ENCODE results near the gene KHDC4. TPM values are rescaled to one million over a fixed set of nuclear protein-coding genes. Genes with fewer than 3 reads are reported as not detected.

Gene KHDC4
- total and polyA plus RNA-seq, 2 of the 13 experiments (the other 11 are each of a cell fraction or from before 2014, with no cell fraction given): 33.5 to 92.0 TPM

DNA sequence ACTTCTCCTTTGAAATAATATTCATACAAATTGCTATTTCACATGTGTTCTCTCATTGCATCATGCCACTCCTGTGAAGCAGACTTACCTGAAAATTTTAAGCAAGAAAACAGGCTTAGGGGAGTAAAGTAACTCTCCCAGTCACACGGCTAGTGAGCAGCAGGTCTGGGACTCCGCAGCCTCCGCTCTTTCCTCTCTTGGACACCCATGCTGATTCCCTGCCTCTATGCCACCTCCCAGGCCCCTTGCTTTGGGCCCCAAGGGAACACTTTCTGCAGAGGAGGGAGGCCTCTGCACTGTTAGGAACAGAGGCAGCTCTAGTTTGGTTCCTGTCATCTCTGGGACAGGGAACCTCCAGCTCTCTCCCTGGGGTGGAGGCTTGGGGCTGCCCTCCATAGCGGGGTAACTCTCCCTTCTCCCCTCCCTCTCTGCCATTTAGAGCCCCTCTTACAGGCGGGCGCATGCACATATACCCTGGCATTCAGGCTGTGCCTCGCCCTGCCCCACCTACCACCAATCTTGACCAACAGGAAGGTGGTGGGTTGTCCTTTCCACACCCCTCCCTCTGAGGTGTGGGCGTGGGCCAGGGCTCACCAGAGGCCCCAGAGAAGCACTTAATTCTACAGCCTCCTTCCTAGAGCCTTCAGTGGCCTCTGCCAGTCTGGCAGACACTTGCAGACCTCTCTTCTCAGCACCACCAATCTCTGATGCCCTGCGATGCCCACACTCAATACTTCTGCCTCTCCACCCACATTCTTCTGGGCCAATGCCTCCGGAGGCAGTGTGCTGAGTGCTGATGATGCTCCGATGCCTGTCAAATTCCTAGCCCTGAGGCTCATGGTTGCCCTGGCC lies 7.0 kb upstream of the KHDC4 start, which contains the start of gene RXFP4 (continued):
- no peak for TF ChIP-seq TGIF2 (CRISPR knock-in tag; IDR thresholded peaks at IDR 0.05)
- no peak for TF ChIP-seq YY1 (IDR thresholded peaks at IDR 0.05; ENCODE audit: insufficient read depth, insufficient replicate concordance, low read depth, low read length)
- no peak for TF ChIP-seq ZFP1 (CRISPR knock-in tag; IDR thresholded peaks at IDR 0.05)
- no peak for TF ChIP-seq CENPBD1 (CRISPR knock-in tag; IDR thresholded peaks at IDR 0.05; ENCODE audit: borderline replicate concordance, low read depth)
- TF ChIP-seq PCBP2 (optimal IDR thresholded peaks at IDR 0.05; ENCODE audit: low read depth, low read length, poor library complexity, severe bottlenecking): no peak
- no peak for TF ChIP-seq ZNF564 (CRISPR knock-in tag; IDR thresholded peaks at IDR 0.05)
- TF ChIP-seq ZNF800 (CRISPR knock-in tag; IDR thresholded peaks at IDR 0.05): no peak
- no peak for TF ChIP-seq ZMYM2 (CRISPR knock-in tag; IDR thresholded peaks at IDR 0.05)
- no peak for TF ChIP-seq TOPORS (CRISPR knock-in tag; IDR thresholded peaks at IDR 0.05)
- no peak for TF ChIP-seq ARNTL (CRISPR knock-in tag; IDR thresholded peaks at IDR 0.05)
- no peak for TF ChIP-seq CREB3 (CRISPR knock-in tag; IDR thresholded peaks at IDR 0.05)
- no peak for TF ChIP-seq ZNF430 (CRISPR knock-in tag; IDR thresholded peaks at IDR 0.05)
- peak; percentile 26 for TF ChIP-seq ZEB1 (IDR thresholded peaks at IDR 0.05; ENCODE audit: insufficient replicate concordance, low read depth)
- TF ChIP-seq, protein P1, sequence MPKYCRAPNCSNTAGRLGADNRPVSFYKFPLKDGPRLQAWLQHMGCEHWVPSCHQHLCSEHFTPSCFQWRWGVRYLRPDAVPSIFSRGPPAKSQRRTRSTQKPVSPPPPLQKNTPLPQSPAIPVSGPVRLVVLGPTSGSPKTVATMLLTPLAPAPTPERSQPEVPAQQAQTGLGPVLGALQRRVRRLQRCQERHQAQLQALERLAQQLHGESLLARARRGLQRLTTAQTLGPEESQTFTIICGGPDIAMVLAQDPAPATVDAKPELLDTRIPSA (CRISPR knock-in tag; IDR thresholded peaks at IDR 0.05; ENCODE audit: borderline replicate concordance): no peak
- TF ChIP-seq ZNF510 (CRISPR knock-in tag; IDR thresholded peaks at IDR 0.05; ENCODE audit: low read depth): no peak
- no peak for TF ChIP-seq ZNF282 (IDR thresholded peaks at IDR 0.05; ENCODE audit: partially characterized antibody)
- TF ChIP-seq SOX6 (IDR thresholded peaks at IDR 0.05): no peak
- no peak for TF ChIP-seq SOX6 (CRISPR knock-in tag; IDR thresholded peaks at IDR 0.05)
- no peak for TF ChIP-seq ZNF414 (CRISPR knock-in tag; IDR thresholded peaks at IDR 0.05)
- TF ChIP-seq SRSF1 (optimal IDR thresholded peaks at IDR 0.05; ENCODE audit: low read depth, low read length): no peak
- no peak for TF ChIP-seq THYN1 (CRISPR knock-in tag; IDR thresholded peaks at IDR 0.05; ENCODE audit: borderline replicate concordance, low read depth)
- peak; percentile 48 for TF ChIP-seq NFIC (IDR thresholded peaks at IDR 0.05; ENCODE audit: low read length)
- no peak for TF ChIP-seq CHCHD3 (CRISPR knock-in tag; IDR thresholded peaks at IDR 0.05)
- no peak for TF ChIP-seq TCF12 (IDR thresholded peaks at IDR 0.05)
- no peak; the same call in 1 of the 2 replicates for TF ChIP-seq TCF12 (CRISPR knock-in tag; IDR thresholded peaks at IDR 0.05)
- TF ChIP-seq SETDB1 (CRISPR knock-in tag; IDR thresholded peaks at IDR 0.05; ENCODE audit: borderline replicate concordance): no peak
- TF ChIP-seq ZNF746 (CRISPR knock-in tag; IDR thresholded peaks at IDR 0.05): no peak
- TF ChIP-seq ZNF562 (CRISPR knock-in tag; IDR thresholded peaks at IDR 0.05; ENCODE audit: borderline replicate concordance): no peak
